ENCODE data around the gene TRIM41. TPM values are rescaled to one million over a fixed set of nuclear protein-coding genes. Genes with fewer than 3 reads are reported as not detected.

TRIM41 gene
- polyA plus RNA-seq, 1 of the 3 experiments (the other 2 are of a cell fraction) = 35.9 TPM

- Histone ChIP-seq H3K9me3 (no peaks in the 10 kb centered on the region), H3F3A (replicated peaks; ENCODE audit: insufficient read depth) (peaks cover 58% of the 10 kb centered on the region), H3K4me3 (ENCODE audit: low read depth in 2 of 2, low read length in 1 of 2) (no peak overlapping the region), H3K9me2 (no peaks in the 10 kb centered on the region), H3K4me2 (no peak overlapping the region), H3K27ac (ENCODE audit: low read depth in 2 of 2, low read length in 1 of 2) (no peak overlapping the region; a peak in 1 of 4 replicates), H3K36me3 (replicated peaks in 1 of 2; ENCODE audit: control insufficient read depth in 1 of 2, insufficient read depth in 2 of 2, low read length in 1 of 2) (peaks cover 45 to 84% of the 10 kb centered on the region in 2 experiments), H3K27me3 (ENCODE audit: insufficient read depth) (no peaks in the 10 kb centered on the region), H3K79me2 (ENCODE audit: insufficient read depth) (peaks cover 12% of the 10 kb centered on the region; the same call in 1 of the 2 replicates), H2AFZ (ENCODE audit: low read depth) (no peak overlapping the region), H3K4me1 (ENCODE audit: control insufficient read depth in 1 of 2, insufficient read depth in 2 of 2, low read depth in 1 of 2, low read length in 1 of 2) (peaks cover 0 to 10% of the 10 kb centered on the region in 2 experiments; a peak in 1 of 4 replicates), H3K9ac (no peak overlapping the region), H4K20me1 (ENCODE audit: insufficient read depth) (peaks cover 31% of the 10 kb centered on the region)
- WGBS (ENCODE audit: low lambda C conversion rate) = no CpG with 5 or more reads among the region's 24 CpGs
- CTCF ChIA-PET = interaction anchor here (0.6 to 1.3 kb wide), 2 partner anchors 12 to 1913 kb away, joined by 3 to 4 read pairs; partner anchors contain the start of gene TRIM41
- DNase-seq = peak; percentile 53
- POLR2A ChIA-PET = interaction anchor here (1.9 to 2.8 kb wide), 3 partner anchors 10 to 48 kb away, joined by 6 to 29 read pairs (median 20); partner anchors contain the start of genes RACK1 and TRIM41
- TF ChIP-seq JUND (IDR thresholded peaks at IDR 0.05) (0 out of 2 replicates have a peak, but pooled peaks have one; percentile 11), NRF1 (IDR thresholded peaks at IDR 0.05; ENCODE audit: low read depth, low read length) (no peak), IRF3 (IDR thresholded peaks at IDR 0.05; ENCODE audit: low read depth, low read length) (no peak), SIN3A (IDR thresholded peaks at IDR 0.05; ENCODE audit: borderline replicate concordance, low read depth, low read length) (no peak), PBX3 (IDR thresholded peaks at IDR 0.05) (no peak)
- TF ChIP-seq, protein P1, sequence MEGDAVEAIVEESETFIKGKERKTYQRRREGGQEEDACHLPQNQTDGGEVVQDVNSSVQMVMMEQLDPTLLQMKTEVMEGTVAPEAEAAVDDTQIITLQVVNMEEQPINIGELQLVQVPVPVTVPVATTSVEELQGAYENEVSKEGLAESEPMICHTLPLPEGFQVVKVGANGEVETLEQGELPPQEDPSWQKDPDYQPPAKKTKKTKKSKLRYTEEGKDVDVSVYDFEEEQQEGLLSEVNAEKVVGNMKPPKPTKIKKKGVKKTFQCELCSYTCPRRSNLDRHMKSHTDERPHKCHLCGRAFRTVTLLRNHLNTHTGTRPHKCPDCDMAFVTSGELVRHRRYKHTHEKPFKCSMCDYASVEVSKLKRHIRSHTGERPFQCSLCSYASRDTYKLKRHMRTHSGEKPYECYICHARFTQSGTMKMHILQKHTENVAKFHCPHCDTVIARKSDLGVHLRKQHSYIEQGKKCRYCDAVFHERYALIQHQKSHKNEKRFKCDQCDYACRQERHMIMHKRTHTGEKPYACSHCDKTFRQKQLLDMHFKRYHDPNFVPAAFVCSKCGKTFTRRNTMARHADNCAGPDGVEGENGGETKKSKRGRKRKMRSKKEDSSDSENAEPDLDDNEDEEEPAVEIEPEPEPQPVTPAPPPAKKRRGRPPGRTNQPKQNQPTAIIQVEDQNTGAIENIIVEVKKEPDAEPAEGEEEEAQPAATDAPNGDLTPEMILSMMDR (IDR thresholded peaks at IDR 0.05) = no peak
Observed at GRCh38 chr5:181233801-181234454, 10.8 kb downstream of the TRIM41 start.

DNA sequence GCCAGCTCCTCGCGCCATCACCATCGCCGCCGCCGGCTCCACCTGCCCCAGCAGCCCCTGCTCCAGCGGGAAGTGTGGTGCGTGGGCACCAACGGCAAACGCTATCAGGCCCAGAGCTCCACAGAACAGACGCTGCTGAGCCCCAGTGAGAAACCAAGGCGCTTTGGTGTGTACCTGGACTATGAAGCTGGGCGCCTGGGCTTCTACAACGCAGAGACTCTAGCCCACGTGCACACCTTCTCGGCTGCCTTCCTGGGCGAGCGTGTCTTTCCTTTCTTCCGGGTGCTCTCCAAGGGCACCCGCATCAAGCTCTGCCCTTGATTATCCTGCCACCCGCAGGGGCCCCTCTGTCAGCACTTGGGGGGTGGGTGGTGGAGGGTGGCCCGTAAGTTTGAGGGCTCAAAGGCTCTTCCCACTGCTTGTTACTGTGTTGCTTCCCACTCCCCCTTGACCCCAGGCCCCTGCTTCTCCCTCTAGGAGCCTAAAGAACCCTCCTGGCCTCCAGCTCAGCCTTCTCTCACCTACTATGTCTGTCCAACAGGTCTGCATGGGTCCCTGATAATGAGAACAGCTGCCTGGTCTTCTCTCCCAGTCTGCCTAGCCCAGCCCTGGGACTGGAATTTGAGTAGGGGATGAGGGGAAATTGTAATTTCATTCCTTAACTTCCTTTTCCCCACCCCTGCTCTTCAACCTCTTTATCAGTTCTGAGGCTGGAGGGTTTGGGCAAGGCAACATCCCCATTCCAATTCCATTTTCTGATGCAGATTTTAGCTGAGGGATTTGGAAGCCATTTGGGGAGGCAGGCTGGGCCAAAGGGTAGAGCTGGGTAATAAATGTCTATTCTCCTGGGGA, 11.6 kb downstream of the TRIM41 start:
- 89% methylated on average over 15 of the region's 22 CpGs for WGBS (ENCODE audit: low lambda C conversion rate)
- Histone ChIP-seq H4K20me1 (ENCODE audit: insufficient read depth) (peaks cover 39% of the 10 kb centered on the region), H3K9ac (no peak overlapping the region), H3K27ac (ENCODE audit: low read depth in 2 of 2, low read length in 1 of 2) (peak overlapping the region; percentile 40 to 57; a peak in 3 of 4 replicates), H3K9me3 (no peaks in the 10 kb centered on the region), H3K4me2 (no peak overlapping the region), H3K9me2 (no peaks in the 10 kb centered on the region), H3K79me2 (ENCODE audit: insufficient read depth) (peaks cover 19% of the 10 kb centered on the region; the same call in 1 of the 2 replicates), H3K36me3 (replicated peaks in 1 of 2; ENCODE audit: control insufficient read depth in 1 of 2, insufficient read depth in 2 of 2, low read length in 1 of 2) (peaks cover 52 to 87% of the 10 kb centered on the region in 2 experiments), H2AFZ (ENCODE audit: low read depth) (no peak overlapping the region), H3F3A (replicated peaks; ENCODE audit: insufficient read depth) (peaks cover 64% of the 10 kb centered on the region), H3K4me1 (ENCODE audit: control insufficient read depth in 1 of 2, insufficient read depth in 2 of 2, low read depth in 1 of 2, low read length in 1 of 2) (peaks cover 0 to 15% of the 10 kb centered on the region in 2 experiments; a peak in 1 of 4 replicates), H3K27me3 (ENCODE audit: insufficient read depth) (no peaks in the 10 kb centered on the region), H3K4me3 (ENCODE audit: low read depth in 2 of 2, low read length in 1 of 2) (no peak overlapping the region)
- peak; percentile 48 for DNase-seq
- ChIA-PET CTCF (interaction anchor here (0.9 to 1.3 kb wide), 3 partner anchors 12 to 25 kb away, joined by 3 to 4 read pairs (median 3); partner anchors contain the start of gene TRIM41), POLR2A (interaction anchor here (1.0 to 2.8 kb wide), 7 partner anchors 8 to 47 kb away, joined by 3 to 29 read pairs (median 9); partner anchors contain the start of genes RACK1 and TRIM41)
- peak; percentile 79 for TF ChIP-seq POLR2AphosphoS5 (IDR thresholded peaks at IDR 0.05; ENCODE audit: low read depth, low read length)
- no peak for TF ChIP-seq RAD21 (IDR thresholded peaks at IDR 0.05; ENCODE audit: low read length)
- no peak for TF ChIP-seq TEAD4 (IDR thresholded peaks at IDR 0.05; ENCODE audit: borderline replicate concordance, insufficient read depth)
- TF ChIP-seq FOXJ3 (CRISPR knock-in tag; IDR thresholded peaks at IDR 0.05) = no peak
- no peak; the same call in 1 of the 2 replicates for TF ChIP-seq SIN3A (IDR thresholded peaks at IDR 0.05; ENCODE audit: borderline replicate concordance, low read depth, low read length)
- no peak for TF ChIP-seq YY1 (IDR thresholded peaks at IDR 0.05; ENCODE audit: low read depth)
- TF ChIP-seq GABPA (IDR thresholded peaks at IDR 0.05; ENCODE audit: low read depth) = no peak
- TF ChIP-seq USF2 (IDR thresholded peaks at IDR 0.05; ENCODE audit: borderline replicate concordance, low read depth, low read length) = no peak
- TF ChIP-seq CHD2 (IDR thresholded peaks at IDR 0.05; ENCODE audit: low read length, partially characterized antibody) = no peak
- 0 out of 2 replicates have a peak, but pooled peaks have one; percentile 15 for TF ChIP-seq GATA2 (CRISPR knock-in tag; IDR thresholded peaks at IDR 0.05)
- TF ChIP-seq MAX (IDR thresholded peaks at IDR 0.05; ENCODE audit: low read depth) = no peak
